HG02885 (cell line): ENCODE results near the gene C5.
"Not testable (repeated sequence)": the region's sequence is repeated elsewhere in the genome, so short reads cannot be mapped to it uniquely, and the experiment has no call there.

Experiments
- ATAC-seq: cut with Tn5 transposase; IDR thresholded peaks from one replicate; pipeline ENCODE4 v1.9.1; 2021; ENCODE audit warnings: mild to moderate bottlenecking; ENCODE audit not compliant: unreplicated experiment, poor library complexity

The C5 gene

DNA sequence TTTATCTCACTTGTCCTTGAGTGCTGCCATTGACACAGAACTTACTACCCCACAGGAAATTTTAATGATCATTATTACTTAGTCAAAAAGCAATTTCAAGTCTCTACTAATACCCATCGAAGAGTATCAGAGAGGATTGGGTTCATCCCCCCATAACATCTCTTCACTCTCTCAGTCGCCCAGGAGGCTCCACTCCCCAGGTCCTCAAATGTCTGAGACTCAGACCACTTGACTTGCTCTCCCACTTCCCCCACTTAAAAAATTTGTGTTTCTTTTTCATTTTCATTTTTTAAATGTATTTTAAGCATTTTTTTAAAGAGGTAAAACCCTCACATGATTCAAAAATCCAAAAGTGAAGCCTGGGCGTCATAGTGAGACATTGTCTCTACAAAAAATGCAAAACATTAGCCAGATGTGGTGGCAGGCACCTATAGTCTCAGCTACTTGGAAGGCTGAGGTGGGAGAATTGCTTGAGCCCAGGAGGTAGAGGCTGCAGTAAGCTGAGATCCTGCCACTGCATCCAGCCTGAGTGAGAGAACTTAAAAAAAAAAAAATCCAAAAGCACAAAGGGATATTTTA, 66.7 kb downstream of the C5 start:
- ATAC-seq: peak; percentile 59

DNA sequence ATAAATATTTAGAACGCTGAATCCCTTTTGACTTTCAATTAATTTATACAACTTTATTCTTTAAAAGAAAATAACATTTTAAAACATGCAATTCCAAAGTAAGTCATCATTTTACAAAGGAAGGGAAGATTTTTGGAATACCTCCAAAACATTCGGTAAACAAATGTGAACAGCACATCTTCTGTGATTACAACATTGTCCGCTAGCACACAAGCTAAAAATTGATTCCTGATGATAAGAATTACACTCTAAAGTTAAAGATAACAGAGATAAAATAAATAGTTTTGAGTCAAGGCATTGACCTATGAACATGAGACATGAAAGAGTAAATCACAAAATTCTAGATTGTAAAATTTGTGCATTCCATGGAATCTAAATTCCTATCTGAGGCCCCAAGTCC, 67.2 kb downstream of the C5 start:
- no peak for ATAC-seq

DNA sequence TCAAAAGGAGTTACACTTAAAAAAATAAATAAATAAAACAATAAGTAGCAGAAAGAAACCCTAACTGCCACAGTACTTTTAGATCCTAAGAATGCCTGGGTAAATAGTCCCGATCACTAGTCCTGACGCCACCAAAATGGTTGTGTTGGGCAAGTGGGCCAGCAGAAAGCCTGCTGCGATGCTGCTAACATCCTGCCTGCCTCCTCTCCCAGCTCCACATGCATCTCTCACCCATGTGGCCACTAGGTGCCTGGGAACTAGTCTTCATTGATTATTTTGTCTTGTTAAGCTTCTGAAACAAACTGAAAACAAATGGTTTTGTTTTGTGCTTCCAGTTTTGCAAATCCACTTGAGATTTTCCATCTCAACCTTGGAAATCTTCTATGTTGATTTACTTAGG, 69.1 kb downstream of the C5 start:
- ATAC-seq: no peak

DNA sequence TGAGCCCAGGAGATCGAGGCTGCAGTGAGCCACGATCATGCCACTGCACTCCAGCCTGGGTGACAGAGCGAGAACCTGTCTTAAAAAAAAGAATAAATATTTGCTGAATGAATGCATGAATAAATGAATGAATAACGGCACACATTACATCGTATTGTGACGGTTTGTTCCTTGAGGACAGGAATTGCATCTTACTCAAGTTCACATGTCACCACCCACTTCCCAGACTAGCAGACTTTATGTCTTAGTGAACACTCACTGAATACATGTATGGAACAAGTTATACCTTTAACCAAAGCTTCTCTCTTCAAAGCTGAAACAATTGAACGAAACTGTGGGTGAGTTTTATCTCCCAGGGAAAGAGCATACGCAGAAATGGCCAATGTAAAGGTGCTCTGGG, 70.3 kb downstream of the C5 start:
- ATAC-seq: no peak

DNA sequence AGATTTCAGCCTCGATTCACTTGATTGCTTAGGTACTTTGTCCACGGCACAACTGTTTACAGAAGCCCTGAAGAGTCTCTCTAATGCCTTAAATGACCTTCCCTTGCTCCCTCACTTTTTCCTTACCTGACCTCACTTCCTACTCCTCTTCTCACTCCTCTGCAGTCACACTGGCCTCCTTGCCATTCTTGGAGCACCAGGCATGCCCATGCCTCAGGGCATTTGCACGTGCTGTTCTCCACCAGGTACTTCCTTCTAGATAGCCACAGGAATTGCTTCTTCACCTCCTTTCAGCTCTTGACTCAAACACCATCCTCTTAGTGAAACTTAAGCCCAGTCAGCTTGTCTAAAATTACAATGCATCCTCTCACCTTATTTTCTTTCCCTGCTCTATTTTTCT, 71.1 kb downstream of the C5 start:
- no peak for ATAC-seq

DNA sequence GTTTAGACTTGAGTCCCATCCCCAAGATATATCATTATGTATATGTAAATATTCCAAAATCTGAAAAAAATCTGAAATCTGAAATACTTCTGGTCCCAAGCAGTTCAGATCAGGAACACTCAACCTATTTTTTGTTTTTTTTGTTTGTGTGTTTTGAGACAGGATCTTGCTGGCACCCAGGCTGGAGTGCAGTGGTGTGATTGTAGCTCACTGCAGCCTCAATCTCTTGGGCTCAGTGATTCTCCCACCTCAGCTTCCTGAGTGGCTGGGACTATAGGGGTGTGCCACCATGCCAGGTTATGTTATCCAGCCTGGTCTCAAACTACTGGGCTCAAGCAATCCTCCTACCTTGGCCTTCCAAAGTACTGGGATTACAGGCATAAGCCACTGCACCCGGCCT, 72.8 kb downstream of the C5 start:
- ATAC-seq: no peak

DNA sequence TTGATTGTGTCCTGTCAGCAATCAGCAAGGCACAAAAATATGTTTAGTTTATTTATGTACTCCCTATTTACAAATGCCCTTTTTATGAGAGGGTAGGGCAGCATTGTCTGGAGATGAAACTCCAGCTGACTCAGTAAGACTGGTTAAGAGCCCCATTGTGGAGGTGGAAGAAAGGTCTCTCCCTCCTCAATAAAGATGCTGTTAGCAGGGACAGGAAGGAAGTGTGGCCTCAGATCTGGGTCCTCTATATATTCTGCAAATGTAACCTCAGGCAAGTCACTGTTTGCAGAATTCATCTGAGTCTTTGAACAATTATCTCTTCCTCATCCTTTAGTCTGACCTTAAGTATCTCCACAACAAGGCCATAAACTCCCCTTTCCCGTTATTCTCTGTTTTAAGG, 75.2 kb downstream of the C5 start:
- no peak for ATAC-seq

DNA sequence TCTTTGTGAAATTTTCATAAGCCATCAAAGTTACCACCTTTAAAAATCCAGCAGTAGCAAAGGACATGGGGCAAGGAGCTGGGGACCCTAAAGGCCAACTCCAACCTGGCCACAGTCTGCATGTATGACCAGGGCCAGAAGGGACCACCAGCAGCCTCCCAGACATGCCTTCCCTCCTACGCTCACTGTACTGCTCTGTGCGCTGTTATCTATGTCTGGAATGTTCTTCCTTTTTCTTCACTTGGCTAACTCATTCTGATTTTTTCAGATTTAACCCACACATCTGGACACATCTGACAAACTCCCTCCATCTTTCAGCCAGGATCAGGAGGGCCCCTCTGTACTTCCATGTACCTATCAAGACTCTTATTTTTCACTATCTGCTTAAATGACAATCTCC, 75.9 kb downstream of the C5 start:
- no peak for ATAC-seq

DNA sequence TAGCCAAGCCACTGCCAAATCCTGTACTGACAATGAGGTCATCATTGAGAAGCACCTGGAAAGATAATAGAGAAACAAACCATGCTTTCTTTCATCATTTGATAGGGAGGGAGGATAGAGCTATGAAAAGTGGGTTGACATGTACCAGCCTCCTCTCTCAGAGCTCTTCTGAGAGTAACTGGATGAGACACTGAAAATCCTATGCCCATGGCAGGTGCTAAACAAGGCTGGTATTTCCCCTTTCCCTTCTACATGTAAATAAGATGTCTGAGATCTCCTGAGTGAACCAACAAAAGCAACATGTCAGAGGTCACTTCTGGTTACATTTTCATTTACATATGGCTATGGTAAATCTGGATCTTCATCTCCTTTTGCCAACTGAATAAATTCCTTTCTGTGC, 78.1 kb downstream of the C5 start:
- ATAC-seq: no peak

DNA sequence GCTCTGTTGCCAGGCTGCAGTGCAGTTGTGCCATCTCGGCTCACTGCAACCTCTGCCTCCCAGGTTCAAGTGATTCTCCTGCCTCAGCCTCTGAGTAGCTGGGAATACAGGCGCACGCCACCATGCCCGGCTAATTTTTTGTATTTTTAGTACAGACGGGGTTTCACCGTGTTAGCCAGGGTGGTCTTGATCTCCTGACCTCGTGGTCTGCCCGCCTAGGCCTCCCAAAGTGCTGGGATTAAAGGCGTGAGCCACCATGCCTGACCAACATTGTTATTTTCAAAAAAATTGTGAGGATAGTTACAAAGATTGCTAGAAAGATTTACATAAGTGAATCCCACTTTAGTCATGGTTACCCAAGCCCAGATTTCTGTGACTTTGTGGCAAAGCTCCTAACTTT, 78.6 kb downstream of the C5 start:
- ATAC-seq: not testable (repeated sequence)

DNA sequence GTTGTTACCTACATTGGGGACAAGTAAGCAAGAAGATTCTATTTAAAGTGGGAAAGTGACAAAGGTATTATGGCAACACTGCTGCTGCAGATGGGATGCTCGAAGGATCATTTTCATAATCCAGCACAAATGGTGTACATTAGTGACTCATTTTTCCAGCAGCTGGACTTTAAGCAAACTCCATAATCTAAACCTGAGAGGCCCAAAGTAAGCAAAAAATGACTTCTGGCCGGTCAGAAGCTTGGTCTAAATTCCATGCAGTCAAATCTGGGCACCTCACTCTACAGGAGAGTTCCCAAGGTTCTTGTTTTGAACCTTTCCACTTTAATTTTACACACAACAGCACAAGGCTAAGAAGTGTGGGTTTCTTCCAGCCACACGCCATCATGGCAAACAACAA, 79.8 kb downstream of the C5 start:
- ATAC-seq: no peak

DNA sequence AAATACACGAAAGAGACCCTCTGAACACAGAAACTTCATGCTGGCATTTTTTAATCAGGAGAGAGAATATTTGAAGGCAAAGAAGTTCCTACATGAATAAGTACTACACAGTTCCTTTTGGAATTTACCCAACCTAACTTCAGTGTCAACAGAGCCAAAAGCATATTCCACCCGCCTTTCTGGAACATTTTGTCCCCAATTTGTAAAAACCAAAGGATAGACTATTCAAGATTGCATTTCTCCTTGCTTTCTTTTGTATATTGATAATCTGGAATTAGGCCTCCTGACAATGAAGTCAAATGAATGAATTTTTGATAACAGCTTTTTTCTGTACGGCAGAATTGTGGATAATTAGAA, 84.1 kb downstream of the C5 start:
- ATAC-seq: no peak

DNA sequence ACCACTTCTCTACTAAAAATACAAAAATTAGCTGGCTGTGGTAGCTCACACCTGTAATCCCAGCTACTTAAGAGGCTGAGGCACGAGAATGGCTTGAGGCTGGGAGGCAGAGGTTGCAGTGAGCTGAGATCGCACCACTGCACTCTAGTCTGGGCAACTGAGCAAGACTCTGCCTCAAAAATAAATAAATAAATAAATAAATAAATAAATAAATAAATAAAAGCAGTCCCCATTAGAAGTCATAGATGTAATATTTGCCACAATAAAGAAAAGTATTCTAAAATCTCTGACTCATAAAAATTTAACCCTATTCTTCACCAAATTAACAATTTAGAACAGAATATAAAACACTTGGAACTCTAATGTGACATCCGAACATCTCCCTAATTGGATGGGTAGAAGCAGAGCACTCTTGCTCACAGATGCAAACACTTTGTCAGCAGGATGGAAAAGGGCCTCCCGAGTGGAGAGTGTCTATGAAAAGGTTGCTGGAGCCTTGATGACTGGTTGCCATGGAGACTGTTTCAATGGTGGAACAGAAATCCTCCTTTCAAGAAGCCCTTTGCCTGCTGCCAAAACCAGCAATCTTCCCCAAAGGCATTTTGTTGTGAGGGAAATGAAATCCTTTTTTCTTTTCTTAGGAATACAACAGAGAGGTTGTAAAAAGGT, 84.6 kb downstream of the C5 start:
- no peak for ATAC-seq

DNA sequence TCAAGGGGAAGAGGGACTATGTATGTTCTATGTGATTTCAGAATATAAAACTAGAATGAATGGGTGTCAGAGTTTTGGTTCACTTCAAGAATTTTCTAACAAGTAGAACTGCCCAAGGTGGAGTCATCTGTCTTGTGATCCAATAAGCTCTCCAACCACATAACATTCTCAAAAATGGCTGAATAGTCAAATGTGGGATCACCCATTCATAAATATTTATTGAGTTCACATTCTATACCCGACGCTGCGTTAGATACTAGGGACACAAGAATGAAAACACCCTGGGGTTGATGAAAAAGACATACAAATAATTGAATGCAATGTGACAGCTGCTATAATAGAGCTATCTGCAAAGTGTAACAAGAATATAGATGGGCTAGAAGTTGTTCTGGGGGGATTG, 88.1 kb downstream of the C5 start:
- ATAC-seq: no peak

DNA sequence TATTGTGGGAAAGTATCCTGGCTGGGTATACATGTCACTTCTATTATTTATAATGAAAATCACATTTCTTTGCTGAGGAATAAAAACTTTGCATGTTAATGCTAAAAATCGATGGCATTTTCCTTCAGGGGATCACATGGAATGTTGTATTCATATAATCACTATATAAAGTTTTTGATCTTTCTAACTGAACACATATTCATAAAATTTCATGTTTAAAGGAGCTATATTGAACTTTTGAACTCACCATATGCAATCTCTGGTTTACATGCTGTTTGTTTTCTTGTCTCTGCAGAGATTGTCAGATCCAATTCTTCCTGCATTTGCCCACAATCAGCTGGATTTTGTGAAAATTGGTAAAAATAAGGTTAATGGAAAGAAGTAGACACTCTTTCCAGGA, 90.1 kb downstream of the C5 start:
- ATAC-seq: no peak

DNA sequence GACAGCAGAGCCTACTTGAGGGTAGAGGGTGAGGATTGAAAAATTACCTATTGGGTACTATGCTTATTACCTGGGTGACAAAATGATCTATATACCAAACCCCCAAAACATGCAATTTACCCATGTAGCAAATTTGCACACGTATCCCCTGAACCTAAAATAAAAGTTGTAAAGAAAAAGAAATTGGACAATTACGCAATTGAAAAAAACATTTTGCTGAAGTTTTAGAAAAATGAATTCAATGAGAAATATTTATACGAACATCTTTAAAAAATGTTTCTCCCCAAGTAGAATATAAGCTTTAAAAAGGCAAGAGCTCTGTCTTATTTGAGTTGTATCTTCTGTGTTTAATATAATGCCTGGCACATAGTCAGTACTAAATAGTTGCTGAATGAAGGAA, 93.2 kb downstream of the C5 start:
- no peak for ATAC-seq

DNA sequence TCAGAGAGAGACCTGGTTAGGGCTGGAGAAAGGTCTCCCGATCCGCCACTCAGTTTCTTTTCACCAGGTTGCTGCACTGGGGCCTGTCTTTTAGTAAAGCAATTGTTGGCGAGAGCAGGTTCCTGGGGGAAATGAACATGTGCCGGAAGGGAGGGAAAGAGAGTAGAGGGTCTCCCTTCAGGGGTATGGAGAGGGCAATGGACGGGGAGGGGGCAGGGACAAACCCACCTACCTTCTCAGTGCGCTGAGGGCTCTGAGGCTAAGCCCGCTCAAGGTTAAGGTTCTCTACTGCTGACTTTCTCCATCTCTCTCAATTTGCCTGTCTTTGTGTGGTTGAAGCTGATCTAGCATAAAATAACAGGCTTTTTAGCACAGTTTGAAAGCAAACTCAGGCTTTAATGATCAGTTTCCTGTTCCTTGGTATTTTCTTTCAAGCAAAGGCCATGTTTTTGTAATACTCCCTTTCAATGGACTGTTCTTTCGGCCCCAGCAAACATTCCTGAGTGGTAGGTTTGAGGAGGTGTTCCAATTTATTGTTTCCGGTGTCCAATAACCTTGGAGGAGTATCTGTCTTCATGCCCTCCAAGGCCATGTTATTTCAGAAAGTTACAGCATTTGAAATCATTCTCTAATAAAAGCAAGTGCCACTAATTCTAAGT, 98.0 kb downstream of the C5 start:
- ATAC-seq: no peak

DNA sequence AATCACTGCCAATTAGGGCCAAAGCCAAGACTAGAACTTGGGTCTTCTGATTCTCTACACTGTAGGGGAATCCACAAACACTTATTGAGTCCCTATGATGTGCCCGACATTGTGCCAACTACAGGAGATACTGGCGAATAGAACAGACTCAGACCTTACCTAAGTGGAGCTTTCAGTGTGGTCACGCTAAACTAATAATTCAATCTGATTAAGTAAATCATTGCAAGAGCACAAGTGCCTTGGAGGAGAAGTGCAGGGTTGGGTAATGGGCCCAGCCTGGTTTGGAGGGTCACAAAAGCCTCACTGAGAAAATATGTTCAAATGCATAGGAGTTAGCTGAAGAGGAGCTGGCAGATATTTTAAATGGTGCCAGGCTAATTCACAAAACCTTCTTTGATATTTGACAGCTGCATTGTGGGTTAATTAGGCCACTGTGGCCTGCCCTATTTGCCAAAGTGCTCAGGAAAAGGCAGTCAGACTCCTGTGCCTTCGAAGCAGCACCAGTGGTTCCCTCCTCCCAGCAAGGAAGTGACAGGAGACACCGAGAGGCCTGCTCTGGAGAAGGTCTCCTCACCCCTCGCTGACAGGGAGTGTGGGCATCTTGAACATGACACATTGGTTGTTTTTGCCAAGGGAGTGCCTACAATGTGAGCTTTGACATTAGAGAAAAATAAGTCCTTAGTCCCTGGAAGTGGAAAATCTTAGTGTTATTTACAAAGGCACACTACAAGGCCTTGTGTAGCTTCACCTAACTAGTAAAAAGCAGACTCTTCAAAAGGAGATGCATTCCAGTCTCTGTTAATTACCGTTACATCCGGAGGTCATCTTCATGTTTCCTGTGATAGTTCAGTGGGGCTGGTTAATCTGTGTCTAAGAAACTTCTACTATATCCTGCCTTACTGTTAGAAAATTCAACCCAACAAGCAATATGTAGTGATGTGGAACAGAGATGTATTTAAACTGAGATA, 99.4 kb downstream of the C5 start:
- no peak for ATAC-seq

DNA sequence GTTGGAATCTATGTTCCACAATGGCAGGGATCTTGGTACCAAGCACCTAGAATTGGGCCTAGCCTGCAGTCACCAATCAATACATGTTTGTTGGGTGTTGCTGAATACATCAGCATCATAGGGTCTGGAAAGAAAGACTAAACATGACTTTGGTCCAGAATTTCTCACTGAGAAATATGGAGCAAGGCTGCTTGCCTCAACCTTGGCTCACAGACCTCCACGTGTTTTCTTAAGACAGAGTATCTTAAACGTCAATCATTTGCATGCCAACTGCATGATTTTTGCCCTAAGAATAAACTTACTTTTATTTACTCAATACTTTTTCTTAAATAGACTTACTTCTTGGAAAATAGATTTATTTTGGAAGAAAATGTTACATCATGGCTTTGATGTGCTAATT, 100.8 kb downstream of the C5 start:
- ATAC-seq: no peak

DNA sequence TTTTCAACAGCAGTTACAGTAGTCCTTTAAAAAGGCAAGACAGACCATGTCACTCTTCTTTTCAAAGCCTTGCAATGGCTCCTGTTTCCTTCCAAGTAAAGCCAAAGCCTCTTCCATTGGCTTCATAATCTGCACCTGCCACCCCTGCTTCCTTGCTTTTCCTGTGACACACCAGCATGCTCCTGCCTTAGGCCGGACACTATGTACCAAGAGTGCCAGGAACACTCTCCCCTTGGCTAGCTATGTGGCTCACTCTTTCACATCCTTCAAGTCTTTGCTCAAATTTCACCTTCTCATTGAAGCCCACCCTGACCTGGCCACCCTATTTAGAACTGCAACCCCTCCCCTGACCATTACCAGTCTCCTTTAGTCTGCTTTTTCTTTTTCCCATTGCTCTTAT, 101.3 kb downstream of the C5 start:
- ATAC-seq: no peak

DNA sequence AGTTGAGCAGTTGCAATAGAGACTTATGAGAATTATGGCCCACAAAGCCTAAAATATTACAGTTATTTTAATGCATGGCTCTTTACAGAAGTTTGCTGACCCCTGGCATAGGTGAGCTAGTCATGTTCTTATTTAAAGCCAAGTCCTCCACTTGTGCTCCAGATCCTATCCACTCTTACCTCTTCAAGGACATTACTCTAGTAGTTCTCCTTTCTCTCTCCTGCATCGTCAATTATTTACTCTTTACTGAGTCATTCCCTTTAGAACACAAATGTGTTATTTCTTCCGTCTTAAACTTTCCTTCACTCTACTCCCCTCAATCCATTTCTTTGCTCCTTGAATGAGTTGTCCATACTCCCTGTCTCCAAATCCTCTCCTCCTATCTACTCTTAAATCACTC, 102.9 kb downstream of the C5 start:
- no peak for ATAC-seq
